ENCODE data around the gene SLC2A13. TPM values are rescaled to one million over a fixed set of nuclear protein-coding genes. Genes with fewer than 3 reads are reported as not detected.

The SLC2A13 gene
- total RNA-seq, 2 donors from 2014 or later = 10.3 to 12.9 TPM

GRCh38 chr12:39763890-39764169, 342.1 kb downstream of the SLC2A13 start:
- Histone ChIP-seq H3K9ac (ENCODE audit: extremely low read depth, low read length, poor library complexity, severe bottlenecking) (no peak overlapping the region), H3K27me3 (ENCODE audit: control insufficient read depth, insufficient read depth, low read length, poor library complexity, severe bottlenecking) (no peaks in the 10 kb centered on the region), H3K36me3 (ENCODE audit: control insufficient read depth, insufficient read depth, low read length) (no peaks in the 10 kb centered on the region), H3K4me3 (ENCODE audit: low read length) (no peak overlapping the region), H3K9me3 (ENCODE audit: control insufficient read depth, low read length) (no peaks in the 10 kb centered on the region), H3K4me1 (ENCODE audit: control insufficient read depth, insufficient read depth, low read length) (no peaks in the 10 kb centered on the region), H3K27ac (ENCODE audit: low read depth, low read length) (no peak overlapping the region)
- Mint-ChIP-seq H3K36me3 (ENCODE audit: low read depth) (no peaks in the 10 kb centered on the region), H3K9me3 (peaks cover 1% of the 10 kb centered on the region), H3K27ac (peak overlapping the region; percentile 22), H3K27me3 (ENCODE audit: insufficient read depth) (no peaks in the 10 kb centered on the region), H3K4me1 (peaks cover 8% of the 10 kb centered on the region), H3K4me3 (no peak overlapping the region)
- WGBS, 2 experiments (ENCODE audit: insufficient coverage in 1 of 2, insufficient read length in 1 of 2) = 88 to 92% methylated on average over 2 of the region's 2 CpGs
- TF ChIP-seq CTCF (conservative IDR thresholded peaks at IDR 0.05) = no peak
- DNase-seq = peak; percentile 55

GRCh38 chr12:39763071-39763889, 342.6 kb downstream of the SLC2A13 start:
- WGBS, 2 experiments (ENCODE audit: insufficient coverage in 1 of 2, insufficient read length in 1 of 2) = 91 to 99% methylated on average over 3 to 5 of the region's 6 CpGs
- H3K4me3 Mint-ChIP-seq = no peak overlapping the region
- H3K9me3 ChIP-seq (ENCODE audit: control insufficient read depth, low read length) = no peaks in the 10 kb centered on the region
- no peaks in the 10 kb centered on the region for H3K27me3 ChIP-seq (ENCODE audit: control insufficient read depth, insufficient read depth, low read length, poor library complexity, severe bottlenecking)
- no peaks in the 10 kb centered on the region for H3K4me1 ChIP-seq (ENCODE audit: control insufficient read depth, insufficient read depth, low read length)
- H3K4me1 Mint-ChIP-seq = peaks cover 8% of the 10 kb centered on the region
- peaks cover 1% of the 10 kb centered on the region for H3K9me3 Mint-ChIP-seq
- H3K36me3 ChIP-seq (ENCODE audit: control insufficient read depth, insufficient read depth, low read length) = no peaks in the 10 kb centered on the region
- no peak overlapping the region for H3K4me3 ChIP-seq (ENCODE audit: low read length)
- no peak overlapping the region for H3K27ac ChIP-seq (ENCODE audit: low read depth, low read length)
- no peaks in the 10 kb centered on the region for H3K27me3 Mint-ChIP-seq (ENCODE audit: insufficient read depth)
- no peak for DNase-seq
- TF ChIP-seq CTCF (conservative IDR thresholded peaks at IDR 0.05) = no peak
- no peaks in the 10 kb centered on the region for H3K36me3 Mint-ChIP-seq (ENCODE audit: low read depth)
- no peak overlapping the region for H3K27ac Mint-ChIP-seq
- H3K9ac ChIP-seq (ENCODE audit: extremely low read depth, low read length, poor library complexity, severe bottlenecking) = no peak overlapping the region

- Mint-ChIP-seq H3K4me1 (peaks cover 10% of the 10 kb centered on the region), H3K36me3 (ENCODE audit: low read depth) (no peaks in the 10 kb centered on the region), H3K27ac (no peak overlapping the region), H3K27me3 (ENCODE audit: insufficient read depth) (no peaks in the 10 kb centered on the region), H3K4me3 (no peak overlapping the region), H3K9me3 (peaks cover 7% of the 10 kb centered on the region)
- TF ChIP-seq CTCF (conservative IDR thresholded peaks at IDR 0.05) = no peak
- H3K9ac ChIP-seq (ENCODE audit: extremely low read depth, low read length, poor library complexity, severe bottlenecking) = no peak overlapping the region
- 87% methylated on average over 2 of the region's 2 CpGs; no CpG with 5 or more reads in 1 of the 2 experiments for WGBS, 2 experiments (ENCODE audit: insufficient coverage in 1 of 2, insufficient read length in 1 of 2)
- no peaks in the 10 kb centered on the region for H3K27me3 ChIP-seq (ENCODE audit: control insufficient read depth, insufficient read depth, low read length, poor library complexity, severe bottlenecking)
- H3K36me3 ChIP-seq (ENCODE audit: control insufficient read depth, insufficient read depth, low read length) = no peaks in the 10 kb centered on the region
- H3K9me3 ChIP-seq (ENCODE audit: control insufficient read depth, low read length) = no peaks in the 10 kb centered on the region
- DNase-seq = no peak
- no peaks in the 10 kb centered on the region for H3K4me1 ChIP-seq (ENCODE audit: control insufficient read depth, insufficient read depth, low read length)
- no peak overlapping the region for H3K4me3 ChIP-seq (ENCODE audit: low read length)
- no peak overlapping the region for H3K27ac ChIP-seq (ENCODE audit: low read depth, low read length)
These were observed 350.4 kb downstream of the SLC2A13 start for GRCh38 chr12:39755478-39755877.
